ENCODE data around the gene GOT2.
"Not testable (repeated sequence)": the region's sequence is repeated elsewhere in the genome, so short reads cannot be mapped to it uniquely, and the experiment has no call there.

The GOT2 gene

GRCh38 chr16:58723109-58723508, 11.0 kb downstream of the GOT2 start:
- DNase-seq (ENCODE audit: low spot score) (no peak), FAIRE-seq (no peak)

GRCh38 chr16:58717994-58718393, 16.1 kb downstream of the GOT2 start:
- no peak for FAIRE-seq
- DNase-seq (ENCODE audit: low spot score) = no peak

GRCh38 chr16:58716468-58716867, 17.6 kb downstream of the GOT2 start:
- no peak for DNase-seq (ENCODE audit: low spot score)
- FAIRE-seq = no peak

GRCh38 chr16:58713742-58714141, 20.4 kb downstream of the GOT2 start:
- no peak for FAIRE-seq
- no peak for DNase-seq (ENCODE audit: low spot score)

GRCh38 chr16:58709333-58709732, 24.8 kb downstream of the GOT2 start:
- peak; percentile 96 for FAIRE-seq

GRCh38 chr16:58699151-58699550, 35.0 kb downstream of the GOT2 start:
- no peak for FAIRE-seq

More at GRCh38 chr16:58709333-58709732, 24.8 kb downstream of the GOT2 start:
- peak; percentile 78 for DNase-seq (ENCODE audit: low spot score)

GRCh38 chr16:58695368-58695767, 38.7 kb downstream of the GOT2 start:
- no peak for FAIRE-seq
- no peak for DNase-seq (ENCODE audit: low spot score)

More at GRCh38 chr16:58699151-58699550, 35.0 kb downstream of the GOT2 start:
- no peak for DNase-seq (ENCODE audit: low spot score)

- DNase-seq (ENCODE audit: low spot score) (no peak), FAIRE-seq (no peak)
Observed at GRCh38 chr16:58692450-58692849, 41.7 kb downstream of the GOT2 start.

- FAIRE-seq; DNase-seq (ENCODE audit: low spot score): not testable (repeated sequence)
Observed at GRCh38 chr16:58686985-58687706, 47.0 kb downstream of the GOT2 start.

GRCh38 chr16:58685084-58685449, 49.0 kb downstream of the GOT2 start:
- FAIRE-seq = no peak
- no peak for DNase-seq (ENCODE audit: low spot score)

- peak; percentile 46 for DNase-seq (ENCODE audit: low spot score)
- no peak for FAIRE-seq
Observed at GRCh38 chr16:58684354-58685083, 49.6 kb downstream of the GOT2 start, which contains the start of gene SLC38A7. TSS of gene SLC38A7 (minus strand) at chr16:58684770. CDS start at chr16:58680126, 4,644 bp downstream.

- FAIRE-seq = no peak
- DNase-seq (ENCODE audit: low spot score) = peak; percentile 21
Observed at GRCh38 chr16:58684001-58684353, 50.1 kb downstream of the GOT2 start.

GRCh38 chr16:58679763-58680162, 54.4 kb downstream of the GOT2 start:
- no peak for FAIRE-seq
- no peak for DNase-seq (ENCODE audit: low spot score)

- DNase-seq (ENCODE audit: low spot score) = peak; percentile 4
- FAIRE-seq = no peak
Observed at GRCh38 chr16:58678716-58679115, 55.4 kb downstream of the GOT2 start.

GRCh38 chr16:58678269-58678668, 55.8 kb downstream of the GOT2 start:
- DNase-seq (ENCODE audit: low spot score) = no peak
- no peak for FAIRE-seq

GRCh38 chr16:58670946-58671583, 63.1 kb downstream of the GOT2 start:
- DNase-seq (ENCODE audit: low spot score) = no peak
- FAIRE-seq = no peak

- FAIRE-seq = no peak
Observed at GRCh38 chr16:58670177-58670576, 63.9 kb downstream of the GOT2 start.

GRCh38 chr16:58665200-58665599, 68.9 kb downstream of the GOT2 start:
- no peak for FAIRE-seq
- DNase-seq (ENCODE audit: low spot score) = no peak

More at GRCh38 chr16:58670177-58670576, 63.9 kb downstream of the GOT2 start:
- peak; percentile 4 for DNase-seq (ENCODE audit: low spot score)

- peak; percentile 81 for DNase-seq (ENCODE audit: low spot score)
- FAIRE-seq = peak; percentile 84
Observed at GRCh38 chr16:58661199-58661830, 72.8 kb downstream of the GOT2 start.

GRCh38 chr16:58659911-58660310, 74.2 kb downstream of the GOT2 start:
- not testable (repeated sequence) for FAIRE-seq; DNase-seq (ENCODE audit: low spot score)

- FAIRE-seq (no peak), DNase-seq (ENCODE audit: low spot score) (no peak)
Observed at GRCh38 chr16:58658796-58659211, 75.3 kb downstream of the GOT2 start.
